ENCODE data around the gene PDE4D.

DNA sequence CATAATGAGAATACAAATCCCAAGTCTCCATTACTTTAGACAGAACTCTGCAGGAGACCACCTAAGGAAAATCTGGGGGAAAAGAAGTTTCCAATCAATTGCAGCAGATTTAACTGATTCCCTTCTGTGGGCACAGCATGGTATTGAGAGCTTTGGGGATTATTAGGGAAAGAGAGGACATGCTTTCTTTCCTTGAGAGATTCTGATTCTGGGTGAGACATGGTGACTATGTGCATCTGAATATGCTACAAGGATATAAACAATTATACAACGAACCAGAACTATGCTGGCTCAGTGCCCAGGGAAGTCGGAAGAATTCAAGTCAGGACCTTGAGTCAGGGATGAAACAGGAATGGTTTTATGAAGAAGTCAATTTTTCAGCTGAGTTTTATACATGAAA lies 183.7 kb downstream of the PDE4D start:
- TF ChIP-seq CTCF (IDR thresholded peaks at IDR 0.05) (no peak), SIN3A (IDR thresholded peaks at IDR 0.05; ENCODE audit: borderline replicate concordance, insufficient read depth, low read depth, low read length) (no peak), POLR2AphosphoS5 (IDR thresholded peaks at IDR 0.05; ENCODE audit: low read depth, low read length) (no peak)
- TF ChIP-seq, protein P1, sequence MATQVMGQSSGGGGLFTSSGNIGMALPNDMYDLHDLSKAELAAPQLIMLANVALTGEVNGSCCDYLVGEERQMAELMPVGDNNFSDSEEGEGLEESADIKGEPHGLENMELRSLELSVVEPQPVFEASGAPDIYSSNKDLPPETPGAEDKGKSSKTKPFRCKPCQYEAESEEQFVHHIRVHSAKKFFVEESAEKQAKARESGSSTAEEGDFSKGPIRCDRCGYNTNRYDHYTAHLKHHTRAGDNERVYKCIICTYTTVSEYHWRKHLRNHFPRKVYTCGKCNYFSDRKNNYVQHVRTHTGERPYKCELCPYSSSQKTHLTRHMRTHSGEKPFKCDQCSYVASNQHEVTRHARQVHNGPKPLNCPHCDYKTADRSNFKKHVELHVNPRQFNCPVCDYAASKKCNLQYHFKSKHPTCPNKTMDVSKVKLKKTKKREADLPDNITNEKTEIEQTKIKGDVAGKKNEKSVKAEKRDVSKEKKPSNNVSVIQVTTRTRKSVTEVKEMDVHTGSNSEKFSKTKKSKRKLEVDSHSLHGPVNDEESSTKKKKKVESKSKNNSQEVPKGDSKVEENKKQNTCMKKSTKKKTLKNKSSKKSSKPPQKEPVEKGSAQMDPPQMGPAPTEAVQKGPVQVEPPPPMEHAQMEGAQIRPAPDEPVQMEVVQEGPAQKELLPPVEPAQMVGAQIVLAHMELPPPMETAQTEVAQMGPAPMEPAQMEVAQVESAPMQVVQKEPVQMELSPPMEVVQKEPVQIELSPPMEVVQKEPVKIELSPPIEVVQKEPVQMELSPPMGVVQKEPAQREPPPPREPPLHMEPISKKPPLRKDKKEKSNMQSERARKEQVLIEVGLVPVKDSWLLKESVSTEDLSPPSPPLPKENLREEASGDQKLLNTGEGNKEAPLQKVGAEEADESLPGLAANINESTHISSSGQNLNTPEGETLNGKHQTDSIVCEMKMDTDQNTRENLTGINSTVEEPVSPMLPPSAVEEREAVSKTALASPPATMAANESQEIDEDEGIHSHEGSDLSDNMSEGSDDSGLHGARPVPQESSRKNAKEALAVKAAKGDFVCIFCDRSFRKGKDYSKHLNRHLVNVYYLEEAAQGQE (IDR thresholded peaks at IDR 0.05; ENCODE audit: insufficient read depth in 1 of 2, low read depth in 2 of 2, low read length in 1 of 2), result no peak
